PFSK-1 (cell line): ENCODE data around the gene KCNQ5.

Experiments used
- FOXP2 ChIP-seq: optimal IDR thresholded peaks from 2 replicates; pipeline ENCODE3; 2011; ENCODE audit warnings: borderline replicate concordance, control low read depth, inconsistent platforms; ENCODE audit not compliant: insufficient read depth; ENCODE audit errors: extremely low read length, extremely low read depth
- POLR2AphosphoS5 ChIP-seq: IDR thresholded peaks from 2 replicates; pipeline ENCODE4 v1.6.1; 2012; ENCODE audit warnings: low read depth, mild to moderate bottlenecking, control low read depth, low read length, moderate library complexity
- SIN3A ChIP-seq: IDR thresholded peaks from 2 replicates; pipeline ENCODE4 v1.6.1; 2012; ENCODE audit warnings: mild to moderate bottlenecking, low read length, moderate library complexity, borderline replicate concordance; ENCODE audit not compliant: insufficient read depth
- TAF1 ChIP-seq: IDR thresholded peaks from 2 replicates; pipeline ENCODE4 v1.6.1; 2012; ENCODE audit warnings: low read length, control low read depth, borderline replicate concordance; ENCODE audit not compliant: insufficient read depth
- TF ChIP-seq, protein P1 (sequence below), 2 experiments: IDR thresholded peaks; 2 replicates each; pipeline versions ENCODE4 v1.6.1 to v1.8.0; 2011 to 2012; ENCODE audit warnings: low read depth in 2 of 2, low read length in 2 of 2, control low read depth in 1 of 2, inconsistent platforms in 1 of 2, mild to moderate bottlenecking in 1 of 2, moderate library complexity in 1 of 2; ENCODE audit not compliant: insufficient read depth in 1 of 2

Gene KCNQ5

DNA sequence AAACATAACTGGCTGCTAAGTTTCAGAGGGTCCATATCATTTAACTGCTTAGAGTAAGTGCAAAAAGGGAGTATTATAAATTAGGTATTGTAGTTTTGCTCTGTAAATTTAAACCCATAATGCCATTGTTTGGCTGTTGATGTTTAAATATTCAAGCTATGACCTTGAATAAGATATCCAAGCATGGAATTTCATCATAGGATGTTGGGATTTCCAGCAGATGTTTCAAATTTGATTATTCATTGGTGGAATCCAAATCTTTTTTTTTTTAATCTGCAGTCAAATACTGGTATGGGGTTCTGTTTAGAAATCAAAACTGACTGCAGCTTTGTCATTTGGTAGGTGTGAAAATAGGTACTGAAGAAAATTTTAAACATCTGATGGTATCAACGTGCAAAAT, 442.4 kb downstream of the KCNQ5 start:
- TF ChIP-seq POLR2AphosphoS5 (no peak), TAF1 (no peak), SIN3A (no peak), FOXP2 (no peak)
- TF ChIP-seq, protein P1, sequence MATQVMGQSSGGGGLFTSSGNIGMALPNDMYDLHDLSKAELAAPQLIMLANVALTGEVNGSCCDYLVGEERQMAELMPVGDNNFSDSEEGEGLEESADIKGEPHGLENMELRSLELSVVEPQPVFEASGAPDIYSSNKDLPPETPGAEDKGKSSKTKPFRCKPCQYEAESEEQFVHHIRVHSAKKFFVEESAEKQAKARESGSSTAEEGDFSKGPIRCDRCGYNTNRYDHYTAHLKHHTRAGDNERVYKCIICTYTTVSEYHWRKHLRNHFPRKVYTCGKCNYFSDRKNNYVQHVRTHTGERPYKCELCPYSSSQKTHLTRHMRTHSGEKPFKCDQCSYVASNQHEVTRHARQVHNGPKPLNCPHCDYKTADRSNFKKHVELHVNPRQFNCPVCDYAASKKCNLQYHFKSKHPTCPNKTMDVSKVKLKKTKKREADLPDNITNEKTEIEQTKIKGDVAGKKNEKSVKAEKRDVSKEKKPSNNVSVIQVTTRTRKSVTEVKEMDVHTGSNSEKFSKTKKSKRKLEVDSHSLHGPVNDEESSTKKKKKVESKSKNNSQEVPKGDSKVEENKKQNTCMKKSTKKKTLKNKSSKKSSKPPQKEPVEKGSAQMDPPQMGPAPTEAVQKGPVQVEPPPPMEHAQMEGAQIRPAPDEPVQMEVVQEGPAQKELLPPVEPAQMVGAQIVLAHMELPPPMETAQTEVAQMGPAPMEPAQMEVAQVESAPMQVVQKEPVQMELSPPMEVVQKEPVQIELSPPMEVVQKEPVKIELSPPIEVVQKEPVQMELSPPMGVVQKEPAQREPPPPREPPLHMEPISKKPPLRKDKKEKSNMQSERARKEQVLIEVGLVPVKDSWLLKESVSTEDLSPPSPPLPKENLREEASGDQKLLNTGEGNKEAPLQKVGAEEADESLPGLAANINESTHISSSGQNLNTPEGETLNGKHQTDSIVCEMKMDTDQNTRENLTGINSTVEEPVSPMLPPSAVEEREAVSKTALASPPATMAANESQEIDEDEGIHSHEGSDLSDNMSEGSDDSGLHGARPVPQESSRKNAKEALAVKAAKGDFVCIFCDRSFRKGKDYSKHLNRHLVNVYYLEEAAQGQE (IDR thresholded peaks at IDR 0.05; ENCODE audit: insufficient read depth in 1 of 2, low read depth in 2 of 2, low read length in 2 of 2): no peak

DNA sequence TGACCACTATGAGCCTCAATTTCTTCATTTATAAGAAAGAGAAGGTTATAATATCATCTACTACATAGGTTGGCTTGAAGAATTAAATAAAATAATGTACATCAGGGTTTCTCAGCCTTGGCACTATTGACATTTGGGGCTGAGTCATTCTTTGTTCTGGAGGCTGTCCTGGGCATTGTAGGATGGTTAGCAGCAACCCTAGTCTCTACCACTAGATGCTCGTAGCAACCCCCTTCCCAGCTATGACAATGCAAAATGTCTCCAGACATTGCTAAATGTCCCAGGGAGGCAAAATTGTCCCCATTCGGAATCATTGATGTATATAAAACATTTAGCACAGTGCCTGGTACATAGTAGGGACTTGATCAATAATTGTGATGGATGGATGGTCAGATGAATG, 451.4 kb downstream of the KCNQ5 start:
- no peak for TF ChIP-seq TAF1
- TF ChIP-seq SIN3A: no peak
- no peak for TF ChIP-seq FOXP2
- no peak for TF ChIP-seq POLR2AphosphoS5
- TF ChIP-seq, protein P1 (IDR thresholded peaks at IDR 0.05; ENCODE audit: insufficient read depth in 1 of 2, low read depth in 2 of 2, low read length in 2 of 2): no peak

DNA sequence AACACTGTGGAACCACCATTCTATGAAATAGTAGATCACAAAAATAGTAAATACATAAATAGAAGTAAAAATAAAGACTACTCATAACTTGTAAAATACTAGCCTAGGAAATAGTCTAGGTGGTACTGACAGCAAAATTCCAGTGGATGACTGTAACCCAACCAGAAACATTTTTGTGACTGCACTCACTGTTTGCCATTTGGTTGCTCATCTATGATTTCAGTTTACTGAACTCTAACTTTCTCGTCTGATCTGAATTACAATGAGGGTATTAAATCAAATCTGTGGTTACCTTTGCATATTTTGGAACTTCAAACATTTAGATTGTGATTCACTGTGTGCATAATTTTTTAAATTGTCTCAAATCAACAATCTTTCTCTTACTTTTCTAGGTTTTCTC, 452.3 kb downstream of the KCNQ5 start:
- TF ChIP-seq POLR2AphosphoS5: no peak
- TF ChIP-seq TAF1: no peak
- TF ChIP-seq, protein P1 (IDR thresholded peaks at IDR 0.05; ENCODE audit: insufficient read depth in 1 of 2, low read depth in 2 of 2, low read length in 2 of 2): no peak
- no peak for TF ChIP-seq FOXP2
- TF ChIP-seq SIN3A: no peak

DNA sequence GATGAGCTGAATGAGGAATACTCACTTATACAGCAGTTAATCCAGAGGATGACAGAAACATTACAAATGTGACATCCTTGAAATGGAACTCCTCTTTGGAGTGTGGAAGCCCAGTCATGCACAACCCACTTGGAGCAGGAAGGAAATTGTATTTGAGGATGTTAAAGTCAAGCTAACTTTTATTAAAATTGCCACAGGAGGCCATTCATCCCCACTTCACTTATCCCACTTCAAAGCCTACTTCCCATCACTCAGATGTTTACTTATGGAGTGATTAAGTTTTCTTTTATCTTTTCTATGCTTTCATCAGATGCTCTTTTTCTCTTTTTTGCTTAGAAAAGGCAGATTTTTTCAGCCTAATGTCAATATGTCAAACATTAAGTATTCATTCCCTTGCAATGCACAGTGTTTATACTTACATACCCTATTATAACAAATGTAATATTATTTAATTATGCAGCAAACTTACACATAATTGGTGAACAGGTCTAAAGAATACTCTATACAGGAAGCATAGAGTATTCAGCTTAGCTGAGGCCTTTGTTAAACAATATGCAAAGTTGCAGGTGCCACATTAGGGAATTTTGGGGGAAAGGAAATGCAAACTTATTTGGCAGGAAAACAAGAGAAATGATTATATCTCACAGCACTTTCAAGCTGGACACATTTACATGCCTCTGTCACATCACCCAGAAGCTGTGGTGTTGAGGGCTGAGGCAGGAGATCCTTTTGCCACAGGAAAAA, 454.5 kb downstream of the KCNQ5 start:
- TF ChIP-seq TAF1 (no peak), POLR2AphosphoS5 (no peak), FOXP2 (no peak), SIN3A (no peak)
- TF ChIP-seq, protein P1 (IDR thresholded peaks at IDR 0.05; ENCODE audit: insufficient read depth in 1 of 2, low read depth in 2 of 2, low read length in 2 of 2): no peak

DNA sequence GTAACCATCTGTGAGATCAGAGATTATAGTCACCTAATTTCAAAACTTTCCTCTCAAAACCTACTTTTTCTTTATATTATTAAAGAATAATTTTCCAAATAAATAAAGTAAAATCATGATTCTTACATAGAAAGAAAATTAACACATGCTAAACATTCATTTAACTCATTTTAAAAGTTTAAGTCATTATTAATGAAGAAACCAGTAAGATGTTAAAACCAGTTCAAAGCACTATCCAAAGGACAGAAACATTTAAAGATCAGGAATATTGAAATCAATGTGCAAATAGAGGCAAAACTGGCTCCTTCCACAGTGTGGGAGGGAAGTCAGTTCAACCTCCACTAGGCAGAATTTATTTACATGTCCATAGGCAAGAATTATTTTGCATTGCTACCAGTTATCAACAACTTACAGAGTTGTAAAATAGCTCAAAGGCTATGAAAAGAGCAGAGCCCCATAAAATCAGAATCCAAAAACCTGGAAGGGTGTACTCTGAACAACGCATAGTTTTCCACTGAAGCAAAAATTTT, 456.5 kb downstream of the KCNQ5 start:
- TF ChIP-seq, protein P1 (IDR thresholded peaks at IDR 0.05; ENCODE audit: insufficient read depth in 1 of 2, low read depth in 2 of 2, low read length in 2 of 2): no peak
- no peak for TF ChIP-seq SIN3A
- no peak for TF ChIP-seq FOXP2
- TF ChIP-seq TAF1: no peak
- no peak for TF ChIP-seq POLR2AphosphoS5
